ENCODE data around the gene KDM5B. TPM values are rescaled to one million over a fixed set of nuclear protein-coding genes. Genes with fewer than 3 reads are reported as not detected.

KDM5B gene
- total and polyA plus RNA-seq, 2 of the 8 experiments (the other 6 are each of a cell fraction or from before 2014, with no cell fraction given) = 73.3 to 210 TPM

GRCh38 chr1:202760589-202760988, 47.6 kb downstream of the KDM5B start:
- H3K4me2 ChIP-seq (ENCODE audit: insufficient read depth in 1 of 2, low read depth in 2 of 2, low read length in 2 of 2) = no peak overlapping the region
- WGBS, 2 experiments (ENCODE audit: extremely low coverage in 1 of 2, insufficient coverage in 1 of 2, insufficient read length in 1 of 2, insufficient replicate concordance in 2 of 2, low coverage in 1 of 2, low lambda C conversion rate in 2 of 2, missing lambda C conversion rate in 1 of 2) = 91% methylated on average over 1 of the region's 1 CpG; no CpG with 5 or more reads in 1 of the 2 experiments
- peaks cover 0 to 5% of the 10 kb centered on the region in 2 experiments for H4K20me1 ChIP-seq (replicated peaks in 1 of 2; ENCODE audit: control insufficient read depth in 1 of 2, insufficient read depth in 2 of 2, low read length in 2 of 2)
- H3K4me3 ChIP-seq (ENCODE audit: extremely low read depth in 1 of 4, insufficient read depth in 2 of 4, low read depth in 3 of 4, low read length in 4 of 4) = no peak overlapping the region
- DNase-seq (ENCODE audit: low read depth in 1 of 2, low spot score in 2 of 2) = no peak
- H2AFZ ChIP-seq (ENCODE audit: low read length) = no peak overlapping the region
- POLR2A ChIA-PET (ENCODE audit: partially characterized antibody) = interaction anchor here (0.6 kb wide), 1 partner anchor 1184 kb away, joined by 3 read pairs; no protein-coding TSS in a partner anchor
- no peak overlapping the region for H3K9ac ChIP-seq (replicated peaks in 1 of 4; ENCODE audit: extremely low read depth in 1 of 4, low read depth in 3 of 4, low read length in 3 of 4)
- no peak overlapping the region for H3K23ac ChIP-seq (ENCODE audit: insufficient read length)
- FAIRE-seq = no peak
- no peaks in the 10 kb centered on the region for H3K27me3 ChIP-seq (replicated peaks in 1 of 4; ENCODE audit: control insufficient read depth in 3 of 4, extremely low read depth in 1 of 4, insufficient read depth in 3 of 4, low read length in 3 of 4)
- H3K18ac ChIP-seq (ENCODE audit: extremely low read depth, low read length) = no peak overlapping the region
- no peak overlapping the region for H2BK20ac ChIP-seq (ENCODE audit: low read length)
- CTCF ChIA-PET (ENCODE audit: partially characterized antibody) = interaction anchor here (1.0 kb wide), 1 partner anchor 19 kb away, joined by 3 read pairs; no protein-coding TSS in a partner anchor
- H3K9me3 ChIP-seq (ENCODE audit: insufficient read depth in 2 of 2, low read depth in 1 of 2, low read length in 1 of 2) = no peaks in the 10 kb centered on the region
- no peak overlapping the region for H2AK5ac ChIP-seq (ENCODE audit: low read depth, low read length)
- no peak overlapping the region for H3K56ac ChIP-seq (replicated peaks; ENCODE audit: insufficient read length, low read depth, low read length)
- no peak overlapping the region for H4K91ac ChIP-seq (replicated peaks; ENCODE audit: insufficient read length, low read length)
- no peak overlapping the region for H2BK120ac ChIP-seq (replicated peaks; ENCODE audit: low read depth, low read length)
- H3K4ac ChIP-seq (replicated peaks; ENCODE audit: insufficient read length, low read depth, low read length) = no peak overlapping the region
- no peak overlapping the region for H3K14ac ChIP-seq (ENCODE audit: insufficient read length)
- H3K79me2 ChIP-seq (ENCODE audit: control insufficient read depth in 1 of 2, insufficient read depth in 2 of 2, low read length in 2 of 2) = 0 out of 4 replicates have a peak, but pooled peaks cover 0 to 4% of the 10 kb centered on the region in 2 experiments
- no peak overlapping the region for H2BK5ac ChIP-seq (ENCODE audit: low read depth, low read length)
- H3K36me3 ChIP-seq (ENCODE audit: control insufficient read depth in 2 of 4, insufficient read depth in 4 of 4, low read length in 3 of 4) = peaks cover 15 to 96% (median 76%) of the 10 kb centered on the region in 4 experiments
- no peak overlapping the region for H2BK12ac ChIP-seq (ENCODE audit: low read depth, low read length)
- H2BK15ac ChIP-seq (ENCODE audit: low read length) = no peak overlapping the region
- no peak overlapping the region for H3K27ac ChIP-seq (ENCODE audit: low read depth, low read length)
- no peak overlapping the region for H4K5ac ChIP-seq (ENCODE audit: insufficient read length, low read depth, low read length)
- no peaks in the 10 kb centered on the region for H3K79me1 ChIP-seq (ENCODE audit: low read depth, low read length)
- no peak overlapping the region for H4K8ac ChIP-seq (ENCODE audit: extremely low read depth, insufficient read depth, low read length)
- no peaks in the 10 kb centered on the region for H3K23me2 ChIP-seq (ENCODE audit: low read depth, low read length)
- H3K4me1 ChIP-seq (replicated peaks in 1 of 4; ENCODE audit: control insufficient read depth in 3 of 4, insufficient read depth in 4 of 4, low read length in 3 of 4) = no peaks in the 10 kb centered on the region
- TF ChIP-seq ZNF274 (IDR thresholded peaks at IDR 0.05; ENCODE audit: borderline replicate concordance, extremely low read depth, low read length) (no peak), EP300 (IDR thresholded peaks at IDR 0.05; ENCODE audit: borderline replicate concordance in 1 of 2, low read depth in 2 of 2, low read length in 2 of 2) (no peak), EGR1 (IDR thresholded peaks at IDR 0.05; ENCODE audit: borderline replicate concordance, low read depth, low read length) (no peak), MAFK (IDR thresholded peaks at IDR 0.05; ENCODE audit: low read depth, low read length) (no peak), NRF1 (IDR thresholded peaks at IDR 0.05; ENCODE audit: low read depth, low read length) (no peak), TCF12 (IDR thresholded peaks at IDR 0.05; ENCODE audit: low read depth, low read length) (no peak), RAD21 (IDR thresholded peaks at IDR 0.05 in 1 of 2, conservative IDR thresholded peaks at IDR 0.05 in 1 of 2; ENCODE audit: low read depth in 2 of 2, low read length in 2 of 2) (no peak), RBBP5 (IDR thresholded peaks at IDR 0.05; ENCODE audit: borderline replicate concordance, low read depth, low read length) (no peak), JUND (IDR thresholded peaks at IDR 0.05; ENCODE audit: low read length) (no peak), NANOG (IDR thresholded peaks at IDR 0.05; ENCODE audit: insufficient read depth, low read depth, low read length, poor library complexity, severe bottlenecking) (no peak), CREB1 (IDR thresholded peaks at IDR 0.05) (no peak), JUN (IDR thresholded peaks at IDR 0.05; ENCODE audit: low read depth, low read length) (no peak), SIX5 (IDR thresholded peaks at IDR 0.05; ENCODE audit: low read depth, low read length) (no peak), POLR2AphosphoS5 (IDR thresholded peaks at IDR 0.05; ENCODE audit: low read depth, low read length) (no peak), CBX5 (IDR thresholded peaks at IDR 0.05; ENCODE audit: low read depth, low read length) (no peak)

All from H1 (cell line).